GM12878 (cell line): ENCODE measurements around the gene C1orf210.

Source experiments
- ASH2L ChIP-seq: fragments of 300-600, 200-600 bp; sonication (generic); IDR thresholded peaks from 2 replicates; pipeline ENCODE4 v1.6.1; 2017; ENCODE audit warnings: low read depth, mild to moderate bottlenecking, borderline replicate concordance
- CTCF ChIP-seq, 3 experiments: IDR thresholded peaks in 2 of 3; conservative IDR thresholded peaks in 1 of 3; 2 replicates each; pipeline ENCODE4 v1.5.1; 2011; ENCODE audit warnings: low read depth in 3 of 3, low read length in 3 of 3, mild to moderate bottlenecking in 3 of 3, control low read depth in 2 of 3, moderate library complexity in 2 of 3, inconsistent platforms in 1 of 3, mixed read lengths in 1 of 3; ENCODE audit not compliant: control insufficient read depth in 2 of 3, insufficient read depth in 1 of 3; ENCODE audit errors: extremely low read depth in 1 of 3
- MTA3 ChIP-seq: IDR thresholded peaks from 2 replicates; pipeline ENCODE4 v1.6.1; 2012; ENCODE audit warnings: low read length, inconsistent platforms, borderline replicate concordance

- TF ChIP-seq CTCF (IDR thresholded peaks at IDR 0.05 in 2 of 3, conservative IDR thresholded peaks at IDR 0.05 in 1 of 3; ENCODE audit: control insufficient read depth in 2 of 3, extremely low read depth in 1 of 3, insufficient read depth in 1 of 3, low read depth in 3 of 3, low read length in 3 of 3) (no peak), MTA3 (no peak), ASH2L (no peak)
Observed at GRCh38 chr1:43317817-43318471, 32.6 kb upstream of the C1orf210 start.
